ENCODE data around the gene ST6GALNAC1. TPM values are rescaled to one million over a fixed set of nuclear protein-coding genes. Genes with fewer than 3 reads are reported as not detected.
A peak's percentile ranks its signal among the peaks of the same experiment; 100 is the strongest.

ST6GALNAC1 gene
- total and polyA plus RNA-seq, 2 of the 13 experiments (the other 11 are each of a cell fraction or from before 2014, with no cell fraction given) = not detected

DNA sequence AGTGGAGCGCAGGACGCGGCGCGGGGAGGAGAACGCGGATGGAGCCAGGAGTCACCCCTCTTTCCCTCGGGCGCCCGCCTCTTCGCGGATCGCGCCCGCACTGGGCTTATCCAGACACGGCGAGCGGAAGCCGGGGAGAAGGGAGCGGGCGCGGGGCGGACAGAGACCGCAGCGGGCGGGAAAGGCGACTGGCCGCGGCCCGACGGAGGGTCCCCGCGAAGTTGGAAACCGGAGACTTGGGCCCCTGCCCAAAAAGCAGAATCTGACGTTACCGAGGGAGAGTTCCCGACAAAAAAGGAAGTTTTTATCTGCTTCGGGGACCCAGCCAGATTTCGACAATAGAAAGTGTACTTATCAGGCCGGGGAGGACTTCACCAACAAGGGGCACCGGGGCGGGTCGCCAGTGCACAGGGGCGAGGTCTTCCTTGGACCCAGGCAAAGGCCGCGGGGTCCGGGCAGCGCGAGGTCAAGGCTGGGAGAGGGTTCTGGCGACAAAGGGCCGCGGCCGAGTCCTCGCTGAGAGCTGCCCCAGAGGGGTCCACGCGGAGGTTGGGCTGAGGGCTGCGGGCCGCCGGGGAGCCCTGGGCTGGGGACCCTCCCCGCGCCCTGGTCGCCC, 58.4 kb downstream of the ST6GALNAC1 start (continued):
- TF ChIP-seq, protein P1, sequence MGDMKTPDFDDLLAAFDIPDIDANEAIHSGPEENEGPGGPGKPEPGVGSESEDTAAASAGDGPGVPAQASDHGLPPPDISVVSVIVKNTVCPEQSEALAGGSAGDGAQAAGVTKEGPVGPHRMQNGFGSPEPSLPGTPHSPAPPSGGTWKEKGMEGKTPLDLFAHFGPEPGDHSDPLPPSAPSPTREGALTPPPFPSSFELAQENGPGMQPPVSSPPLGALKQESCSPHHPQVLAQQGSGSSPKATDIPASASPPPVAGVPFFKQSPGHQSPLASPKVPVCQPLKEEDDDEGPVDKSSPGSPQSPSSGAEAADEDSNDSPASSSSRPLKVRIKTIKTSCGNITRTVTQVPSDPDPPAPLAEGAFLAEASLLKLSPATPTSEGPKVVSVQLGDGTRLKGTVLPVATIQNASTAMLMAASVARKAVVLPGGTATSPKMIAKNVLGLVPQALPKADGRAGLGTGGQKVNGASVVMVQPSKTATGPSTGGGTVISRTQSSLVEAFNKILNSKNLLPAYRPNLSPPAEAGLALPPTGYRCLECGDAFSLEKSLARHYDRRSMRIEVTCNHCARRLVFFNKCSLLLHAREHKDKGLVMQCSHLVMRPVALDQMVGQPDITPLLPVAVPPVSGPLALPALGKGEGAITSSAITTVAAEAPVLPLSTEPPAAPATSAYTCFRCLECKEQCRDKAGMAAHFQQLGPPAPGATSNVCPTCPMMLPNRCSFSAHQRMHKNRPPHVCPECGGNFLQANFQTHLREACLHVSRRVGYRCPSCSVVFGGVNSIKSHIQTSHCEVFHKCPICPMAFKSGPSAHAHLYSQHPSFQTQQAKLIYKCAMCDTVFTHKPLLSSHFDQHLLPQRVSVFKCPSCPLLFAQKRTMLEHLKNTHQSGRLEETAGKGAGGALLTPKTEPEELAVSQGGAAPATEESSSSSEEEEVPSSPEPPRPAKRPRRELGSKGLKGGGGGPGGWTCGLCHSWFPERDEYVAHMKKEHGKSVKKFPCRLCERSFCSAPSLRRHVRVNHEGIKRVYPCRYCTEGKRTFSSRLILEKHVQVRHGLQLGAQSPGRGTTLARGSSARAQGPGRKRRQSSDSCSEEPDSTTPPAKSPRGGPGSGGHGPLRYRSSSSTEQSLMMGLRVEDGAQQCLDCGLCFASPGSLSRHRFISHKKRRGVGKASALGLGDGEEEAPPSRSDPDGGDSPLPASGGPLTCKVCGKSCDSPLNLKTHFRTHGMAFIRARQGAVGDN (CRISPR knock-in tag; IDR thresholded peaks at IDR 0.05) = peak; percentile 39
- no peak for TF ChIP-seq POLR2AphosphoS2 (IDR thresholded peaks at IDR 0.05; ENCODE audit: low read depth, low read length)
- TF ChIP-seq PHF21A (CRISPR knock-in tag; IDR thresholded peaks at IDR 0.05) = no peak
- no peak for TF ChIP-seq ZNF383 (CRISPR knock-in tag; IDR thresholded peaks at IDR 0.05; ENCODE audit: borderline replicate concordance)
- TF ChIP-seq ATRX (CRISPR knock-in tag; IDR thresholded peaks at IDR 0.05; ENCODE audit: borderline replicate concordance) = no peak
- TF ChIP-seq TFAP4 (IDR thresholded peaks at IDR 0.05; ENCODE audit: borderline replicate concordance, low read depth) = no peak
- peak; percentile 7; the same call in 1 of the 2 replicates for TF ChIP-seq MTA1 (CRISPR knock-in tag; IDR thresholded peaks at IDR 0.05; ENCODE audit: borderline replicate concordance)
- TF ChIP-seq EZH2 (conservative IDR thresholded peaks at IDR 0.05; ENCODE audit: low read depth, low read length) = no peak
- no peak for TF ChIP-seq SRSF4 (IDR thresholded peaks at IDR 0.05; ENCODE audit: low read depth, low read length, poor library complexity, severe bottlenecking)
- TF ChIP-seq ZNF30 (CRISPR knock-in tag; IDR thresholded peaks at IDR 0.05) = peak; percentile 56; the same call in 1 of the 2 replicates
- no peak for TF ChIP-seq TBX2 (CRISPR knock-in tag; IDR thresholded peaks at IDR 0.05; ENCODE audit: borderline replicate concordance)
- TF ChIP-seq THAP11 (CRISPR knock-in tag; IDR thresholded peaks at IDR 0.05) = no peak
- no peak for TF ChIP-seq ZBTB4 (CRISPR knock-in tag; IDR thresholded peaks at IDR 0.05; ENCODE audit: borderline replicate concordance)
- no peak for TF ChIP-seq PCBP1 (IDR thresholded peaks at IDR 0.05; ENCODE audit: borderline replicate concordance, low read depth, low read length)
- no peak for TF ChIP-seq HMG20A (CRISPR knock-in tag; IDR thresholded peaks at IDR 0.05; ENCODE audit: borderline replicate concordance)
- no peak for TF ChIP-seq ZMAT5 (CRISPR knock-in tag; IDR thresholded peaks at IDR 0.05; ENCODE audit: borderline replicate concordance, low read depth)
- no peak for TF ChIP-seq THAP8 (CRISPR knock-in tag; IDR thresholded peaks at IDR 0.05; ENCODE audit: borderline replicate concordance)
- 0 out of 2 replicates have a peak, but pooled peaks have one; percentile 39 for TF ChIP-seq ZNF558 (CRISPR knock-in tag; IDR thresholded peaks at IDR 0.05; ENCODE audit: borderline replicate concordance)
- no peak for TF ChIP-seq ZNF33B (CRISPR knock-in tag; IDR thresholded peaks at IDR 0.05)
- TF ChIP-seq BRCA1 (CRISPR knock-in tag; IDR thresholded peaks at IDR 0.05) = no peak
- TF ChIP-seq U2AF2 (IDR thresholded peaks at IDR 0.05; ENCODE audit: low read depth, low read length) = no peak

Measured in HepG2 (cell line).